Vagina (tissue), 2 donors: ENCODE data around the gene FCHO1.

ENCODE experiments used
- POLR2A ChIP-seq, 2 donors: fragments of 450-650 bp; IDR thresholded peaks; one replicate each; pipeline ENCODE4 v1.6.1; 2017; ENCODE audit warnings: antibody characterized with exemption in 2 of 2, mild to moderate bottlenecking in 2 of 2, moderate library complexity in 2 of 2
- POLR2AphosphoS5 ChIP-seq, 2 donors: sonication (generic); formaldehyde crosslinking; IDR thresholded peaks; one replicate each; pipeline ENCODE4 v1.9.0; 2017; ENCODE audit warnings: antibody characterized with exemption in 2 of 2, mild to moderate bottlenecking in 2 of 2, low read depth in 1 of 2; ENCODE audit not compliant: insufficient read depth in 1 of 2
- TF ChIP-seq, protein P1 (sequence below), 3 experiments: fragments of 450-650 bp in 2 of 3; fragments of 200-600 bp in 1 of 3; sonication (generic) in 1 of 3; IDR thresholded peaks; one replicate each; pipeline ENCODE4 v1.5.1; 2017 to 2019; ENCODE audit warnings: antibody characterized with exemption in 3 of 3, mild to moderate bottlenecking in 2 of 3, moderate library complexity in 2 of 3

DNA sequence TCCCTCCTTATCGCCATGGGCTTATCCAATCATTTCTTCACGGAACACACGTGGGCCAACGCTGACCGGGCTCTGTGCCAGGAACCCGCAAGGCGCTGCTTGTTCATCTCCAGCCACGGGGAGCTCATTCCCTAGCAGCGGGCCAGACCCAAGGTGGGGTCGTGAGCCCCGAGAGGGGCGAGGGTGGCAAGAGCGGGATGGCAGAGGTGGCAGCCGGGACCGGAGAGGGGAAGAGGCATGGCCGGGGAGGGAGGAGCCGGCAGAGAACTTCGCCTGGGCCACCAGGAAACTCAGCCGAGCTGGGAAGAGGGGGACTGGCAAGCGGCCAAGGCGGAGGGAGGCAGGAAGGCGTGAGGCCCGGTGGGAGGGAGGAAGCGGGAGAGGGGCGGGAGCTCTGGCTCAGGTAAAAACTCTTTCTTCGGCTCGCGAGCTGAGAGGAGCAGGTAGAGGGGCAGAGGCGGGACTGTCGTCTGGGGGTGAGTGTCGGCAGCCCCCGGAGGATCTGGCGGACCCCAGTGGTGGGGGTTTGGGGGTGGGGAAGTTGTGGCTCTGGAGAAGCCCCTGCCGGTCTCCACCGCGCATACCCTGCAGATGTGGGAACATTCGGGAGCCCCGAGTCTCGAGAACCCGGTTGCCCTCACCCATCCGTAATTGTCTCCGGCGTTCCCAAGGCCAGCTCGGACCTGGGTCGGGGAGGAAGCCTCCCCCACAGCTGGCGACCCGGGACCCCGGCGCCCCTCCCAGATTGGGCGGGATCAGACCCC is 43.6 kb downstream of the FCHO1 start, which contains the start of gene B3GNT3:
- TF ChIP-seq POLR2A (IDR thresholded peaks at IDR 0.05), result no peak
- TF ChIP-seq, protein P1, sequence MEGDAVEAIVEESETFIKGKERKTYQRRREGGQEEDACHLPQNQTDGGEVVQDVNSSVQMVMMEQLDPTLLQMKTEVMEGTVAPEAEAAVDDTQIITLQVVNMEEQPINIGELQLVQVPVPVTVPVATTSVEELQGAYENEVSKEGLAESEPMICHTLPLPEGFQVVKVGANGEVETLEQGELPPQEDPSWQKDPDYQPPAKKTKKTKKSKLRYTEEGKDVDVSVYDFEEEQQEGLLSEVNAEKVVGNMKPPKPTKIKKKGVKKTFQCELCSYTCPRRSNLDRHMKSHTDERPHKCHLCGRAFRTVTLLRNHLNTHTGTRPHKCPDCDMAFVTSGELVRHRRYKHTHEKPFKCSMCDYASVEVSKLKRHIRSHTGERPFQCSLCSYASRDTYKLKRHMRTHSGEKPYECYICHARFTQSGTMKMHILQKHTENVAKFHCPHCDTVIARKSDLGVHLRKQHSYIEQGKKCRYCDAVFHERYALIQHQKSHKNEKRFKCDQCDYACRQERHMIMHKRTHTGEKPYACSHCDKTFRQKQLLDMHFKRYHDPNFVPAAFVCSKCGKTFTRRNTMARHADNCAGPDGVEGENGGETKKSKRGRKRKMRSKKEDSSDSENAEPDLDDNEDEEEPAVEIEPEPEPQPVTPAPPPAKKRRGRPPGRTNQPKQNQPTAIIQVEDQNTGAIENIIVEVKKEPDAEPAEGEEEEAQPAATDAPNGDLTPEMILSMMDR (IDR thresholded peaks at IDR 0.05), result no peak
- peak in 1 of 2 donors; percentile 35 for TF ChIP-seq POLR2AphosphoS5 (IDR thresholded peaks at IDR 0.05; ENCODE audit: insufficient read depth in 1 of 2, low read depth in 1 of 2)
